Left colon (tissue), 2 donors: ENCODE measurements around the gene PLCL1. TPM values are rescaled to one million over a fixed set of nuclear protein-coding genes. Genes with fewer than 3 reads are reported as not detected.

Experiments used
- ATAC-seq: fragments of 200-7000 bp; cut with Tn5 transposase; one replicate; pipeline ENCODE4 v1.9.1; 2020; ENCODE audit warnings: mild to moderate bottlenecking, moderate library complexity
- DNase-seq, 2 donors: peaks; one replicate each; pipeline ENCODE4 v3.0.0-alpha.2; 2020
- intact Hi-C, 2 donors: fragments of 100-400 bp; cut with DNase I in 1 of 2; cut with micrococcal nuclease in 1 of 2; formaldehyde crosslinking; loops; one replicate each; pipeline versions ENCODE4 v1.11.2 to v1.14.0; 2022; cut with DNase I, micrococcal nuclease
- total RNA-seq, 2 donors: library from RNA; stranded (reverse); fragmentation: NEBNext Ultra II Directional; extraction: Animal tissue kit (Norgen Biotek cat#: 25700); gene quantifications; one replicate each; pipeline ENCODE4 v1.2.1, GENCODE V29; 2021
- donor health status: DM: no; HTN: no; CAD: no.
- donor health status: DM: yes; HTN: yes; CAD: no.

PLCL1 gene
- total RNA-seq, 2 donors from 2014 or later = 1.1 to 3.0 TPM

GRCh38 chr2:197964720-197965119 is 160.3 kb downstream of the PLCL1 start:
- ATAC-seq (no peak), DNase-seq (no peak)
- intact Hi-C loops = no loop called here

GRCh38 chr2:197965756-197966155 is 161.4 kb downstream of the PLCL1 start:
- intact Hi-C loops = no loop called here
- DNase-seq = no peak
- no peak for ATAC-seq

GRCh38 chr2:197969391-197969893 is 165.0 kb downstream of the PLCL1 start:
- ATAC-seq (no peak), DNase-seq (no peak)
- intact Hi-C loops = no loop called here

- intact Hi-C loops = no loop called here
- no peak for DNase-seq
- no peak for ATAC-seq
Measured at GRCh38 chr2:197972061-197972460, 167.7 kb downstream of the PLCL1 start.

GRCh38 chr2:197972587-197972986 is 168.2 kb downstream of the PLCL1 start:
- intact Hi-C loops = no loop called here
- ATAC-seq = no peak
- DNase-seq = no peak

GRCh38 chr2:197973772-197974171 is 169.4 kb downstream of the PLCL1 start:
- ATAC-seq (no peak), DNase-seq (no peak)
- intact Hi-C loops = no loop called here

GRCh38 chr2:197975931-197976519 is 171.6 kb downstream of the PLCL1 start:
- intact Hi-C loops = no loop called here
- no peak for DNase-seq
- no peak for ATAC-seq

GRCh38 chr2:197978971-197979370 is 174.6 kb downstream of the PLCL1 start:
- DNase-seq = no peak
- intact Hi-C loops = no loop called here
- ATAC-seq = no peak

- DNase-seq (no peak), ATAC-seq (no peak)
- intact Hi-C loops = no loop called here
Measured at GRCh38 chr2:197982565-197982964, 178.2 kb downstream of the PLCL1 start.

GRCh38 chr2:197985029-197985638 is 180.7 kb downstream of the PLCL1 start:
- DNase-seq (no peak), ATAC-seq (no peak)
- intact Hi-C loops = no loop called here

- ATAC-seq (no peak), DNase-seq (no peak)
- intact Hi-C loops = no loop called here
Measured at GRCh38 chr2:197986977-197987376, 182.6 kb downstream of the PLCL1 start.

GRCh38 chr2:197990356-197990755 is 186.0 kb downstream of the PLCL1 start:
- DNase-seq = no peak
- no peak for ATAC-seq
- intact Hi-C loops = no loop called here

- DNase-seq (no peak), ATAC-seq (no peak)
- intact Hi-C loops = no loop called here
Measured at GRCh38 chr2:197992482-197993133, 188.2 kb downstream of the PLCL1 start.

- no peak for ATAC-seq
- DNase-seq = no peak
- intact Hi-C loops = no loop called here
Measured at GRCh38 chr2:197993363-197993762, 189.0 kb downstream of the PLCL1 start.

GRCh38 chr2:197993830-197994229 is 189.4 kb downstream of the PLCL1 start:
- no peak for ATAC-seq
- intact Hi-C loops = no loop called here
- DNase-seq = no peak

- no peak for ATAC-seq
- intact Hi-C loops = no loop called here
- DNase-seq = no peak
Measured at GRCh38 chr2:197994751-197995150, 190.4 kb downstream of the PLCL1 start.

GRCh38 chr2:197996583-197996982 is 192.2 kb downstream of the PLCL1 start:
- no peak for ATAC-seq
- intact Hi-C loops = no loop called here

GRCh38 chr2:197997083-197997541 is 192.7 kb downstream of the PLCL1 start:
- ATAC-seq = no peak
- intact Hi-C loops = no loop called here
- DNase-seq = no peak

More at GRCh38 chr2:197996583-197996982, 192.2 kb downstream of the PLCL1 start:
- DNase-seq = no peak

GRCh38 chr2:197998702-197999101 is 194.3 kb downstream of the PLCL1 start:
- ATAC-seq (no peak), DNase-seq (no peak)
- intact Hi-C loops = no loop called here

- intact Hi-C loops = no loop called here
- no peak for ATAC-seq
- DNase-seq = no peak
Measured at GRCh38 chr2:198000417-198000816, 196.0 kb downstream of the PLCL1 start.
